ENCODE results near the gene CNOT10. TPM values are rescaled to one million over a fixed set of nuclear protein-coding genes. Genes with fewer than 3 reads are reported as not detected.
"Not testable (repeated sequence)": the region's sequence is repeated elsewhere in the genome, so short reads cannot be mapped to it uniquely, and the experiment has no call there.

The CNOT10 gene
- total RNA-seq, 1 donor from 2014 or later = 52.4 TPM

GRCh38 chr3:32655167-32655566 is 29.8 kb upstream of the CNOT10 start:
- no peak for TF ChIP-seq CTCF (conservative IDR thresholded peaks at IDR 0.05; ENCODE audit: low read depth, low read length)
- H3K4me3 ChIP-seq (ENCODE audit: low read depth, low read length) = no peak overlapping the region
- no peak for DNase-seq (ENCODE audit: low read depth)

GRCh38 chr3:32660634-32661033 is 24.4 kb upstream of the CNOT10 start:
- TF ChIP-seq CTCF (conservative IDR thresholded peaks at IDR 0.05; ENCODE audit: low read depth, low read length) = no peak
- DNase-seq (ENCODE audit: low read depth) = no peak
- no peak overlapping the region for H3K4me3 ChIP-seq (ENCODE audit: low read depth, low read length)

- no peak for TF ChIP-seq CTCF (conservative IDR thresholded peaks at IDR 0.05; ENCODE audit: low read depth, low read length)
- no peak overlapping the region for H3K4me3 ChIP-seq (ENCODE audit: low read depth, low read length)
- no peak for DNase-seq (ENCODE audit: low read depth)
Observed at GRCh38 chr3:32662647-32663046, 22.3 kb upstream of the CNOT10 start.

GRCh38 chr3:32664630-32665075 is 20.3 kb upstream of the CNOT10 start:
- DNase-seq (ENCODE audit: low read depth) = not testable (repeated sequence)

GRCh38 chr3:32667072-32667582 is 17.9 kb upstream of the CNOT10 start:
- no peak for DNase-seq (ENCODE audit: low read depth)
- TF ChIP-seq CTCF (conservative IDR thresholded peaks at IDR 0.05; ENCODE audit: low read depth, low read length) = no peak
- no peak overlapping the region for H3K4me3 ChIP-seq (ENCODE audit: low read depth, low read length)

More at GRCh38 chr3:32664630-32665075, 20.3 kb upstream of the CNOT10 start:
- not testable (repeated sequence) for H3K4me3 ChIP-seq (ENCODE audit: low read depth, low read length)

GRCh38 chr3:32669226-32669625 is 15.8 kb upstream of the CNOT10 start:
- not testable (repeated sequence) for DNase-seq (ENCODE audit: low read depth); H3K4me3 ChIP-seq (ENCODE audit: low read depth, low read length)

- not testable (repeated sequence) for H3K4me3 ChIP-seq (ENCODE audit: low read depth, low read length); DNase-seq (ENCODE audit: low read depth)
Observed at GRCh38 chr3:32673730-32674129, 11.3 kb upstream of the CNOT10 start.

- TF ChIP-seq CTCF (conservative IDR thresholded peaks at IDR 0.05; ENCODE audit: low read depth, low read length) = no peak
- DNase-seq (ENCODE audit: low read depth) = no peak
- no peak overlapping the region for H3K4me3 ChIP-seq (ENCODE audit: low read depth, low read length)
Observed at GRCh38 chr3:32675164-32675563, 9.8 kb upstream of the CNOT10 start.

- no peak for TF ChIP-seq CTCF (conservative IDR thresholded peaks at IDR 0.05; ENCODE audit: low read depth, low read length)
- no peak for DNase-seq (ENCODE audit: low read depth)
- H3K4me3 ChIP-seq (ENCODE audit: low read depth, low read length) = no peak overlapping the region
Observed at GRCh38 chr3:32675650-32676049, 9.3 kb upstream of the CNOT10 start.

Data from epithelial cell of proximal tubule (primary cell).